ENCODE data around the gene KCNK5. TPM values are rescaled to one million over a fixed set of nuclear protein-coding genes. Genes with fewer than 3 reads are reported as not detected.

Gene KCNK5
- total RNA-seq, 2 experiments from 2014 or later, result 8.6 to 9.2 TPM

- Mint-ChIP-seq H3K4me3 (no peak overlapping the region), H3K27me3 (no peaks in the 10 kb centered on the region), H3K9me3 (no peaks in the 10 kb centered on the region), H3K4me1 (peaks cover 39% of the 10 kb centered on the region), H3K36me3 (ENCODE audit: low read depth) (peaks cover 10% of the 10 kb centered on the region), H3K27ac (no peak overlapping the region)
- CTCF ChIA-PET, result no interaction called here
- POLR2A ChIA-PET, result no interaction called here
- DNase-seq, result no peak
Observed at GRCh38 chr6:39209360-39209811, 19.9 kb downstream of the KCNK5 start.

GRCh38 chr6:39208223-39208739 is 21.0 kb downstream of the KCNK5 start:
- H3K4me3 Mint-ChIP-seq, result no peak overlapping the region
- H3K27me3 Mint-ChIP-seq, result no peaks in the 10 kb centered on the region
- peaks cover 43% of the 10 kb centered on the region for H3K4me1 Mint-ChIP-seq
- no peak for DNase-seq
- no peak overlapping the region for H3K27ac Mint-ChIP-seq
- ChIA-PET CTCF (no interaction called here), POLR2A (no interaction called here)
- H3K36me3 Mint-ChIP-seq (ENCODE audit: low read depth), result peaks cover 2% of the 10 kb centered on the region
- H3K9me3 Mint-ChIP-seq, result no peaks in the 10 kb centered on the region

GRCh38 chr6:39207416-39208222 is 21.7 kb downstream of the KCNK5 start:
- no peak for DNase-seq
- H3K9me3 Mint-ChIP-seq, result no peaks in the 10 kb centered on the region
- peaks cover 45% of the 10 kb centered on the region for H3K4me1 Mint-ChIP-seq
- CTCF ChIA-PET, result no interaction called here
- H3K36me3 Mint-ChIP-seq (ENCODE audit: low read depth), result no peaks in the 10 kb centered on the region
- no peak overlapping the region for H3K27ac Mint-ChIP-seq
- H3K27me3 Mint-ChIP-seq, result no peaks in the 10 kb centered on the region
- POLR2A ChIA-PET, result interaction anchor here (1.0 kb wide), 1 partner anchor 10 kb away, joined by 3 read pairs; no protein-coding TSS in a partner anchor
- no peak overlapping the region for H3K4me3 Mint-ChIP-seq

- Mint-ChIP-seq H3K4me3 (no peak overlapping the region), H3K27ac (no peak overlapping the region), H3K36me3 (ENCODE audit: low read depth) (no peaks in the 10 kb centered on the region), H3K4me1 (peaks cover 45% of the 10 kb centered on the region), H3K9me3 (no peaks in the 10 kb centered on the region), H3K27me3 (no peaks in the 10 kb centered on the region)
- CTCF ChIA-PET, result interaction anchor here (0.8 kb wide), 1 partner anchor 39 kb away, joined by 3 read pairs; no protein-coding TSS in a partner anchor
- POLR2A ChIA-PET, result no interaction called here
- DNase-seq, result no peak
Observed at GRCh38 chr6:39206250-39206721, 23.0 kb downstream of the KCNK5 start.

GRCh38 chr6:39204646-39205244 is 24.5 kb downstream of the KCNK5 start:
- no peaks in the 10 kb centered on the region for H3K9me3 Mint-ChIP-seq
- no peak for DNase-seq
- no peaks in the 10 kb centered on the region for H3K36me3 Mint-ChIP-seq (ENCODE audit: low read depth)
- H3K27ac Mint-ChIP-seq, result no peak overlapping the region
- H3K4me3 Mint-ChIP-seq, result no peak overlapping the region
- H3K4me1 Mint-ChIP-seq, result peaks cover 32% of the 10 kb centered on the region
- ChIA-PET POLR2A (interaction anchor here (1.1 kb wide), 1 partner anchor 14 kb away, joined by 3 read pairs; no protein-coding TSS in a partner anchor), CTCF (no interaction called here)
- H3K27me3 Mint-ChIP-seq, result no peaks in the 10 kb centered on the region

- no peaks in the 10 kb centered on the region for H3K27me3 Mint-ChIP-seq
- no peak for DNase-seq
- CTCF ChIA-PET, result no interaction called here
- no peaks in the 10 kb centered on the region for H3K9me3 Mint-ChIP-seq
- H3K27ac Mint-ChIP-seq, result no peak overlapping the region
- H3K4me3 Mint-ChIP-seq, result no peak overlapping the region
- peaks cover 26% of the 10 kb centered on the region for H3K4me1 Mint-ChIP-seq
- POLR2A ChIA-PET, result interaction anchor here (1.1 kb wide), 1 partner anchor 15 kb away, joined by 3 read pairs; no protein-coding TSS in a partner anchor
- no peaks in the 10 kb centered on the region for H3K36me3 Mint-ChIP-seq (ENCODE audit: low read depth)
Observed at GRCh38 chr6:39204160-39204495, 25.1 kb downstream of the KCNK5 start.

GRCh38 chr6:39203436-39204159 is 25.7 kb downstream of the KCNK5 start:
- H3K9me3 Mint-ChIP-seq, result no peaks in the 10 kb centered on the region
- H3K36me3 Mint-ChIP-seq (ENCODE audit: low read depth), result no peaks in the 10 kb centered on the region
- no peaks in the 10 kb centered on the region for H3K27me3 Mint-ChIP-seq
- POLR2A ChIA-PET, result interaction anchor here (1.1 kb wide), 1 partner anchor 15 kb away, joined by 3 read pairs; no protein-coding TSS in a partner anchor
- CTCF ChIA-PET, result no interaction called here
- H3K4me3 Mint-ChIP-seq, result no peak overlapping the region
- no peak overlapping the region for H3K27ac Mint-ChIP-seq
- DNase-seq, result no peak
- peaks cover 25% of the 10 kb centered on the region for H3K4me1 Mint-ChIP-seq

- Mint-ChIP-seq H3K36me3 (ENCODE audit: low read depth) (no peaks in the 10 kb centered on the region), H3K27ac (no peak overlapping the region), H3K27me3 (no peaks in the 10 kb centered on the region), H3K4me3 (no peak overlapping the region), H3K9me3 (no peaks in the 10 kb centered on the region), H3K4me1 (peaks cover 25% of the 10 kb centered on the region)
- no peak for DNase-seq
- ChIA-PET POLR2A (no interaction called here), CTCF (no interaction called here)
Observed at GRCh38 chr6:39202166-39202565, 27.1 kb downstream of the KCNK5 start.

- Mint-ChIP-seq H3K27ac (no peak overlapping the region), H3K36me3 (ENCODE audit: low read depth) (no peaks in the 10 kb centered on the region), H3K4me1 (peaks cover 13% of the 10 kb centered on the region), H3K9me3 (no peaks in the 10 kb centered on the region), H3K4me3 (no peak overlapping the region), H3K27me3 (no peaks in the 10 kb centered on the region)
- DNase-seq, result no peak
- POLR2A ChIA-PET, result no interaction called here
- CTCF ChIA-PET, result interaction anchor here (0.8 kb wide), 1 partner anchor 103 kb away, joined by 3 read pairs; no protein-coding TSS in a partner anchor
Observed at GRCh38 chr6:39200498-39201020, 28.7 kb downstream of the KCNK5 start.

GRCh38 chr6:39199976-39200375 is 29.3 kb downstream of the KCNK5 start:
- DNase-seq, result no peak
- no peak overlapping the region for H3K27ac Mint-ChIP-seq
- no peaks in the 10 kb centered on the region for H3K27me3 Mint-ChIP-seq
- ChIA-PET CTCF (interaction anchor here (0.8 kb wide), 1 partner anchor 103 kb away, joined by 3 read pairs; no protein-coding TSS in a partner anchor), POLR2A (no interaction called here)
- H3K9me3 Mint-ChIP-seq, result no peaks in the 10 kb centered on the region
- H3K4me3 Mint-ChIP-seq, result no peak overlapping the region
- H3K4me1 Mint-ChIP-seq, result peaks cover 13% of the 10 kb centered on the region
- peaks cover under 1% of the 10 kb centered on the region for H3K36me3 Mint-ChIP-seq (ENCODE audit: low read depth)

GRCh38 chr6:39199231-39199940 is 29.9 kb downstream of the KCNK5 start:
- DNase-seq, result no peak
- peaks cover 13% of the 10 kb centered on the region for H3K4me1 Mint-ChIP-seq
- no peak overlapping the region for H3K4me3 Mint-ChIP-seq
- ChIA-PET POLR2A (no interaction called here), CTCF (interaction anchor here (0.8 kb wide), 1 partner anchor 104 kb away, joined by 3 read pairs; no protein-coding TSS in a partner anchor)
- no peak overlapping the region for H3K27ac Mint-ChIP-seq
- H3K27me3 Mint-ChIP-seq, result no peaks in the 10 kb centered on the region
- peaks cover 5% of the 10 kb centered on the region for H3K36me3 Mint-ChIP-seq (ENCODE audit: low read depth)
- no peaks in the 10 kb centered on the region for H3K9me3 Mint-ChIP-seq

- DNase-seq, result no peak
- Mint-ChIP-seq H3K27me3 (no peaks in the 10 kb centered on the region), H3K9me3 (no peaks in the 10 kb centered on the region), H3K27ac (no peak overlapping the region), H3K4me3 (no peak overlapping the region), H3K4me1 (peaks cover 6% of the 10 kb centered on the region), H3K36me3 (ENCODE audit: low read depth) (peaks cover 12% of the 10 kb centered on the region)
- CTCF ChIA-PET, result no interaction called here
- POLR2A ChIA-PET, result no interaction called here
Observed at GRCh38 chr6:39198528-39198927, 30.7 kb downstream of the KCNK5 start.

Data from activated CD4-positive, alpha-beta memory T cell treated with anti-CD3 and anti-CD28 coated beads, Interleukin-2, amount 10 ng/mL, durations not matched to agents 7 days and 5 days (primary cell).